PC-9 (cell line): ENCODE data around the gene ACP1.

Experiments used
- EZH2 ChIP-seq: fragments of 200-600 bp; sonication (generic); IDR thresholded peaks from 2 replicates; pipeline ENCODE4 v1.8.0; 2017; ENCODE audit warnings: antibody characterized with exemption, low read depth
- TF ChIP-seq, protein P1 (sequence below): fragments of 200-600 bp; sonication (generic); conservative IDR thresholded peaks from 2 replicates; pipeline ENCODE4 v1.6.1; 2017; ENCODE audit warnings: mixed run types, antibody characterized with exemption, mild to moderate bottlenecking, moderate library complexity

DNA sequence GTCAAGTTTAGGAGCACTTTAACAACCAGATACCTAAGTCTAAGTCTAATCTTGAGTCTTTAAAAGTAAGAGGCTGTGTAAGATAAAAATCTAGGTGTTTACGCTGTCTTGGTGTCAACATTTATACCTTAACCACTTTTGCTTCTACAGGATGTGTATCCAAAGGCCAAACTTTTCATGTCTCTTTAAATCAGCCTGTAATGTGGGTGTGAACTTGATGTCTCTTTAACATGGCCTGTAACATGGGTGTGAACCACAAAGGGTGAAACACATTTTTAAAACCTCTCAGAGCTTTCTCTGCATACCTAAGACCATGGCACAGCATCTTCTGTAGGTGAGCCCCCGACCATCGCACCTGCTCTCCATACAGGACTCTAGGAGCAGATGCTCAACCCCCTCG, 41.3 kb upstream of the ACP1 start:
- TF ChIP-seq, protein P1, sequence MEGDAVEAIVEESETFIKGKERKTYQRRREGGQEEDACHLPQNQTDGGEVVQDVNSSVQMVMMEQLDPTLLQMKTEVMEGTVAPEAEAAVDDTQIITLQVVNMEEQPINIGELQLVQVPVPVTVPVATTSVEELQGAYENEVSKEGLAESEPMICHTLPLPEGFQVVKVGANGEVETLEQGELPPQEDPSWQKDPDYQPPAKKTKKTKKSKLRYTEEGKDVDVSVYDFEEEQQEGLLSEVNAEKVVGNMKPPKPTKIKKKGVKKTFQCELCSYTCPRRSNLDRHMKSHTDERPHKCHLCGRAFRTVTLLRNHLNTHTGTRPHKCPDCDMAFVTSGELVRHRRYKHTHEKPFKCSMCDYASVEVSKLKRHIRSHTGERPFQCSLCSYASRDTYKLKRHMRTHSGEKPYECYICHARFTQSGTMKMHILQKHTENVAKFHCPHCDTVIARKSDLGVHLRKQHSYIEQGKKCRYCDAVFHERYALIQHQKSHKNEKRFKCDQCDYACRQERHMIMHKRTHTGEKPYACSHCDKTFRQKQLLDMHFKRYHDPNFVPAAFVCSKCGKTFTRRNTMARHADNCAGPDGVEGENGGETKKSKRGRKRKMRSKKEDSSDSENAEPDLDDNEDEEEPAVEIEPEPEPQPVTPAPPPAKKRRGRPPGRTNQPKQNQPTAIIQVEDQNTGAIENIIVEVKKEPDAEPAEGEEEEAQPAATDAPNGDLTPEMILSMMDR, result no peak
- no peak for TF ChIP-seq EZH2
